Colonic mucosa (tissue), 4 donors: Measurements from ENCODE around the gene CTTN. TPM values are rescaled to one million over a fixed set of nuclear protein-coding genes. Genes with fewer than 3 reads are reported as not detected.
"Not testable (repeated sequence)": the region's sequence is repeated elsewhere in the genome, so short reads cannot be mapped to it uniquely, and the experiment has no call there.

Source experiments
- DNase-seq: peaks from one replicate; pipeline ENCODE4 v3.0.0-alpha.2; 2020
- H3K27ac ChIP-seq: fragments of 200-600 bp; one replicate; pipeline ENCODE4 v1.8.0; 2021
- H3K27me3 ChIP-seq: fragments of 200-600 bp; one replicate; pipeline ENCODE4 v1.8.0; 2021
- H3K36me3 ChIP-seq: fragments of 200-600 bp; one replicate; pipeline ENCODE4 v1.8.0; 2021
- H3K4me1 ChIP-seq: fragments of 200-600 bp; one replicate; pipeline ENCODE4 v1.8.0; 2021; ENCODE audit warnings: mild to moderate bottlenecking
- H3K4me3 ChIP-seq: fragments of 200-600 bp; one replicate; pipeline ENCODE4 v1.8.0; 2021
- H3K9ac ChIP-seq, 2 donors: one replicate each; pipeline ENCODE4 v1.7.0; 2013; ENCODE audit warnings: control low read depth in 2 of 2, low read depth in 2 of 2, low read length in 2 of 2
- H3K9me3 ChIP-seq: fragments of 200-600 bp; one replicate; pipeline ENCODE4 v1.8.0; 2021
- CTCF ChIP-seq: fragments of 200-600 bp; IDR thresholded peaks from one replicate; pipeline ENCODE4 v1.8.0; 2022; ENCODE audit warnings: antibody characterized with exemption, mild to moderate bottlenecking
- intact Hi-C: fragments of 100-400 bp; cut with DNase I; formaldehyde crosslinking; loops from one replicate; pipeline ENCODE4 v1.14.1; 2022
- total RNA-seq, 2 donors: library from RNA; stranded (reverse); fragmentation: NEBNext Ultra II Directional in 1 of 2; extraction: Animal tissue kit (Norgen Biotek cat#: 25700) in 1 of 2; gene quantifications; one replicate each; pipeline ENCODE4 v1.2.1, GENCODE V29; 2021
- donor health status: healthy.
- donor health status: DM: no; HTN: no; CAD: no.
- donor health status: DM: no; HTN: no; CAD: no.

The CTTN gene
- total RNA-seq, 2 donors from 2014 or later = 249 to 302 TPM

DNA sequence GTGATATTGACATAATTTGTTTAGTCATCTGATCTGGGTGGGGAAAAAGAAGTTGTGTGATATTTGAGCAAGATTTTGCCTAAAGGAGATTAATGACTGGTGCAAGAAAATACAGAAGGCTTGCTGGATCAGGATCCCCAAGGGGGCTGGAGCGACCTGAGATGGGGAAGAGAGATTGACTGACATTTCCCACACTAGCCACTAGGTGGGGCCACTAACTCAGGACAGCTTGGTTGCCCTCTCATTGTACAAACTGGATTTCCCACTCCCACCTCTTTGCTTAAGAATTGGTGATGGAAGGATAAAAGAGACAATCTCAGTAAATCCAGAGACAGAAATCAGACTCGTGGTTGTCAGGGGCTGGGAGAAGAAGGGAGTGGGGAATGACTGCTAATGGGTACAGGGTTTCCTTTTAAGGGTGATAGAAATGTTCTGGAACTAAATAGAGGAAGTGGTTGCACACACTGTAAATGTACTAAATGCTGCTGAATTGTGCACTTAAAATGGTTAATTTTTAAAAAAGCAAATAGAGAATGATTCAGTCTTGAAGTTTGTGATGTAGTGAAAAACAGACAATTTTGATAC, 50.7 kb downstream of the CTTN start:
- Histone ChIP-seq H3K9ac (no peak overlapping the region), H3K27ac (no peak overlapping the region), H3K9me3 (no peaks in the 10 kb centered on the region), H3K4me1 (no peaks in the 10 kb centered on the region), H3K27me3 (no peaks in the 10 kb centered on the region), H3K4me3 (no peak overlapping the region), H3K36me3 (no peaks in the 10 kb centered on the region)
- no peak for DNase-seq
- intact Hi-C loops = no loop called here
- TF ChIP-seq CTCF = no peak

DNA sequence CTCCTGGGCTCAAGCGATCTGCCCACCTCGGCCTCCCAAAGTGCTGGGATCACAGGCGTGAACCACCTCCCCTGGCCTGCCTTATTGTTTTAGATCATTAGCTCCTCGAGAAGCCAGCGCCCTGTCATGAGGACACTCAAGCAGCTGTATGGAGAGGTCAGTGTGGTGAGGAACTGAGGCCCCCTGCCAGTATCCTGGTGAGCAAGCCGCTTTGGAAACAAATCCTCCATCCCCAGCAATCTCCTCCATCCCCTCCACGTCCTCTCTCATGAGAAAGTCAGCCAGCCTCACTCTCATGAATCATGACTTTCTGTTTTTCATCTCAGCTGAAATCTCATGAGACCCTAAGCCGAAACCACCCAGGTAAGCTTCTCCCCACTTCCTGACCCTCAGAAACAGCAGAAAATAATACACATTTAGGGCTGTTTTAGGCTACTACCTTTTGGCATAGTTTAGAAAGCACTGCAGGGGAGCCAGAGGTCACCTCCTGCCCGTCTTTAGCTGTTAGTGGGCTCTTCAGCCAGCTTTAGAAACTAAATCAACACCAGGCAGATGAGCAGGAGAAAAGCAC, 56.0 kb downstream of the CTTN start:
- TF ChIP-seq CTCF = no peak
- Histone ChIP-seq H3K27ac (no peak overlapping the region), H3K27me3 (no peaks in the 10 kb centered on the region), H3K4me3 (no peak overlapping the region), H3K9ac (no peak overlapping the region), H3K36me3 (no peaks in the 10 kb centered on the region), H3K9me3 (no peaks in the 10 kb centered on the region), H3K4me1 (no peaks in the 10 kb centered on the region)
- no peak for DNase-seq
- intact Hi-C loops = no loop called here

- H3K4me1 ChIP-seq, H3K36me3 ChIP-seq, intact Hi-C loops, H3K27ac ChIP-seq, H3K9me3 ChIP-seq, H3K27me3 ChIP-seq, H3K4me3 ChIP-seq, H3K9ac ChIP-seq, DNase-seq: not testable (repeated sequence)
Observed at GRCh38 chr11:70454811-70455210, 56.5 kb downstream of the CTTN start.

DNA sequence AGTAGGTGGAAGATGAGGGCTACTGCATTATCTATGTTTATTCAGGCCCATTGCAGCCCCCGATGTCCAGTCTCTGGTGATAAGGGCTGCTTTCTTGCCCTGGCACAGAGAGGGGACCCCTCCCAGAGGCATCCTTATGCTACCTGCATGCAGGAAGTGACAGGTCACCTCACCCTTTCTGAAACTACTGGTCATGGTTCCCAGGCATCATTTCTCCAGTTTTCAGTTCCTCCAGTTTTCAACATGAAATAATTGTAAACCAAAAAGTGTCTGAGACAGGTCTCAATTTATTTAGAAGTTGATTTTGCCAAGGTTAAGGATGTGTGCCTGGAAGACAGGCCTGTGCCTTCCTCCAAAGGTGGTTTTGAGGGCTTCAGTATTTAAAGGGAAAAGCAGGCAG, 57.0 kb downstream of the CTTN start:
- Histone ChIP-seq H3K9ac (no peak overlapping the region), H3K27ac (no peak overlapping the region), H3K36me3 (no peaks in the 10 kb centered on the region), H3K27me3 (no peaks in the 10 kb centered on the region), H3K4me1 (no peaks in the 10 kb centered on the region), H3K9me3 (no peaks in the 10 kb centered on the region), H3K4me3 (no peak overlapping the region)
- DNase-seq = no peak
- no peak for TF ChIP-seq CTCF
- intact Hi-C loops = no loop called here

DNA sequence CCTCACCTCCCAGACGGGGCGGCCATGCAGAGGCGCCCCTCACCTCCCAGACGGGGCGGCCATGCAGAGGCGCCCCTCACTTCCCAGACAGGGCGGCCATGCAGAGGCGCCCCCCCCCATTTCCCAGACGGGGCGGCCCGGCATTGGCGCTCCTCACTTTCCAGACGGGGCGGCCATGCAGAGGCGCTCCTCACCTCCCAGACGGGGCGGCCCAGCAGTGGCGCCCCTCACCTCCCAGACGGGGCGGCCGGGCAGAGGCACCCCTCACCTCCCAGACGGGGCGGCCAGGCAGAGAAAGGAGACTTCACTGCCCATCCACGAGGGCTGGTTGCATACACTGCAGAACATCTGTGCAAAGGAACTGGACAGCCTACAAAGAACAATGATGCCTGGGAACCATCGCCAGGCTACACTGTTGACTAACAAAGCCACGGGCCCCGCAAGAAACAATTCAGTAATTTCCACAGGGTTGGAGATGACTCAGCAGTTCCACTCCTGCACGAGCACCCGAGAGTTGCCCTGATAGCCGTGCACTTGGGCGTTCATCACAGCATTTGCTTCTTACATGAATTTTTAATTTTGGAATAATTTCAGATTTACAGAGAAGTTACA, 58.7 kb downstream of the CTTN start:
- H3K4me1 ChIP-seq = no peaks in the 10 kb centered on the region
- H3K27ac ChIP-seq = no peak overlapping the region
- H3K9me3 ChIP-seq = no peaks in the 10 kb centered on the region
- no peak for DNase-seq
- no peaks in the 10 kb centered on the region for H3K36me3 ChIP-seq
- no peak overlapping the region for H3K9ac ChIP-seq
- intact Hi-C loops = no loop called here
- no peak overlapping the region for H3K4me3 ChIP-seq
- H3K27me3 ChIP-seq = no peaks in the 10 kb centered on the region
- TF ChIP-seq CTCF = no peak

- Histone ChIP-seq H3K4me1 (no peaks in the 10 kb centered on the region), H3K27me3 (no peaks in the 10 kb centered on the region), H3K27ac (no peak overlapping the region), H3K4me3 (no peak overlapping the region), H3K9ac (no peak overlapping the region), H3K9me3 (no peaks in the 10 kb centered on the region), H3K36me3 (no peaks in the 10 kb centered on the region)
- TF ChIP-seq CTCF = no peak
- intact Hi-C loops = no loop called here
- no peak for DNase-seq
Observed at GRCh38 chr11:70458736-70459135, 60.4 kb downstream of the CTTN start.
